ENCODE measurements around the gene CCDC171.

DNA sequence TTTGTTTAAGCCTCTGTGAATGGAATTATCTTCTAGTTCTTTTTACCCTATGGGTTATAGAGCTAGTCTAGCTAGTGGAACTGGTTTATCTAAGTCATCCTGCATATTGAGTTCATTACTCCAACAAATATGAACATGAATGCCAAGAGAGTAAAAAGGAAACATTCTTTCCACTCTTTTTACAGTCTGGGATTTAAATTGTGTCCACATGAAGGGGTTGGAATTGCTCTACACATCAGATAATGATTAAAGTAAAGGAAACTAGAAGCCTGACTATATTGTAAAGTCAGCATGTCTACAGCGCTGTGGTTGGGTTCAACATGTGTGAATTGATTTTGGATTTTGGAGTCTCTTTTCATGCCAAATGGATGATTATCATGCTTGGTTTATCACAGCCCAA lies 173.1 kb downstream of the CCDC171 start:
- TF ChIP-seq, protein P1, sequence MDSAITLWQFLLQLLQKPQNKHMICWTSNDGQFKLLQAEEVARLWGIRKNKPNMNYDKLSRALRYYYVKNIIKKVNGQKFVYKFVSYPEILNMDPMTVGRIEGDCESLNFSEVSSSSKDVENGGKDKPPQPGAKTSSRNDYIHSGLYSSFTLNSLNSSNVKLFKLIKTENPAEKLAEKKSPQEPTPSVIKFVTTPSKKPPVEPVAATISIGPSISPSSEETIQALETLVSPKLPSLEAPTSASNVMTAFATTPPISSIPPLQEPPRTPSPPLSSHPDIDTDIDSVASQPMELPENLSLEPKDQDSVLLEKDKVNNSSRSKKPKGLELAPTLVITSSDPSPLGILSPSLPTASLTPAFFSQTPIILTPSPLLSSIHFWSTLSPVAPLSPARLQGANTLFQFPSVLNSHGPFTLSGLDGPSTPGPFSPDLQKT (IDR thresholded peaks at IDR 0.05; ENCODE audit: borderline replicate concordance, low read depth, low read length) = no peak
- TF ChIP-seq, protein P2, sequence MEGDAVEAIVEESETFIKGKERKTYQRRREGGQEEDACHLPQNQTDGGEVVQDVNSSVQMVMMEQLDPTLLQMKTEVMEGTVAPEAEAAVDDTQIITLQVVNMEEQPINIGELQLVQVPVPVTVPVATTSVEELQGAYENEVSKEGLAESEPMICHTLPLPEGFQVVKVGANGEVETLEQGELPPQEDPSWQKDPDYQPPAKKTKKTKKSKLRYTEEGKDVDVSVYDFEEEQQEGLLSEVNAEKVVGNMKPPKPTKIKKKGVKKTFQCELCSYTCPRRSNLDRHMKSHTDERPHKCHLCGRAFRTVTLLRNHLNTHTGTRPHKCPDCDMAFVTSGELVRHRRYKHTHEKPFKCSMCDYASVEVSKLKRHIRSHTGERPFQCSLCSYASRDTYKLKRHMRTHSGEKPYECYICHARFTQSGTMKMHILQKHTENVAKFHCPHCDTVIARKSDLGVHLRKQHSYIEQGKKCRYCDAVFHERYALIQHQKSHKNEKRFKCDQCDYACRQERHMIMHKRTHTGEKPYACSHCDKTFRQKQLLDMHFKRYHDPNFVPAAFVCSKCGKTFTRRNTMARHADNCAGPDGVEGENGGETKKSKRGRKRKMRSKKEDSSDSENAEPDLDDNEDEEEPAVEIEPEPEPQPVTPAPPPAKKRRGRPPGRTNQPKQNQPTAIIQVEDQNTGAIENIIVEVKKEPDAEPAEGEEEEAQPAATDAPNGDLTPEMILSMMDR (tag by site-specific recombination; IDR thresholded peaks at IDR 0.05) = no peak
- no peak for TF ChIP-seq ZNF629 (tag by site-specific recombination; IDR thresholded peaks at IDR 0.05)
- no peak for TF ChIP-seq ZNF707 (tag by site-specific recombination; IDR thresholded peaks at IDR 0.05)
- TF ChIP-seq, protein P3, sequence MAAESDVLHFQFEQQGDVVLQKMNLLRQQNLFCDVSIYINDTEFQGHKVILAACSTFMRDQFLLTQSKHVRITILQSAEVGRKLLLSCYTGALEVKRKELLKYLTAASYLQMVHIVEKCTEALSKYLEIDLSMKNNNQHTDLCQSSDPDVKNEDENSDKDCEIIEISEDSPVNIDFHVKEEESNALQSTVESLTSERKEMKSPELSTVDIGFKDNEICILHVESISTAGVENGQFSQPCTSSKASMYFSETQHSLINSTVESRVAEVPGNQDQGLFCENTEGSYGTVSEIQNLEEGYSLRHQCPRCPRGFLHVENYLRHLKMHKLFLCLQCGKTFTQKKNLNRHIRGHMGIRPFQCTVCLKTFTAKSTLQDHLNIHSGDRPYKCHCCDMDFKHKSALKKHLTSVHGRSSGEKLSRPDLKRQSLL (tag by site-specific recombination; IDR thresholded peaks at IDR 0.05) = no peak
- TF ChIP-seq, protein P4, sequence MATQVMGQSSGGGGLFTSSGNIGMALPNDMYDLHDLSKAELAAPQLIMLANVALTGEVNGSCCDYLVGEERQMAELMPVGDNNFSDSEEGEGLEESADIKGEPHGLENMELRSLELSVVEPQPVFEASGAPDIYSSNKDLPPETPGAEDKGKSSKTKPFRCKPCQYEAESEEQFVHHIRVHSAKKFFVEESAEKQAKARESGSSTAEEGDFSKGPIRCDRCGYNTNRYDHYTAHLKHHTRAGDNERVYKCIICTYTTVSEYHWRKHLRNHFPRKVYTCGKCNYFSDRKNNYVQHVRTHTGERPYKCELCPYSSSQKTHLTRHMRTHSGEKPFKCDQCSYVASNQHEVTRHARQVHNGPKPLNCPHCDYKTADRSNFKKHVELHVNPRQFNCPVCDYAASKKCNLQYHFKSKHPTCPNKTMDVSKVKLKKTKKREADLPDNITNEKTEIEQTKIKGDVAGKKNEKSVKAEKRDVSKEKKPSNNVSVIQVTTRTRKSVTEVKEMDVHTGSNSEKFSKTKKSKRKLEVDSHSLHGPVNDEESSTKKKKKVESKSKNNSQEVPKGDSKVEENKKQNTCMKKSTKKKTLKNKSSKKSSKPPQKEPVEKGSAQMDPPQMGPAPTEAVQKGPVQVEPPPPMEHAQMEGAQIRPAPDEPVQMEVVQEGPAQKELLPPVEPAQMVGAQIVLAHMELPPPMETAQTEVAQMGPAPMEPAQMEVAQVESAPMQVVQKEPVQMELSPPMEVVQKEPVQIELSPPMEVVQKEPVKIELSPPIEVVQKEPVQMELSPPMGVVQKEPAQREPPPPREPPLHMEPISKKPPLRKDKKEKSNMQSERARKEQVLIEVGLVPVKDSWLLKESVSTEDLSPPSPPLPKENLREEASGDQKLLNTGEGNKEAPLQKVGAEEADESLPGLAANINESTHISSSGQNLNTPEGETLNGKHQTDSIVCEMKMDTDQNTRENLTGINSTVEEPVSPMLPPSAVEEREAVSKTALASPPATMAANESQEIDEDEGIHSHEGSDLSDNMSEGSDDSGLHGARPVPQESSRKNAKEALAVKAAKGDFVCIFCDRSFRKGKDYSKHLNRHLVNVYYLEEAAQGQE (tag by site-specific recombination; IDR thresholded peaks at IDR 0.05) = no peak
- no peak for TF ChIP-seq ZNF114 (tag by site-specific recombination; IDR thresholded peaks at IDR 0.05)
- no peak for TF ChIP-seq OSR2 (tag by site-specific recombination; IDR thresholded peaks at IDR 0.05)
- TF ChIP-seq ZBTB20 (tag by site-specific recombination; IDR thresholded peaks at IDR 0.05) = no peak
- no peak for TF ChIP-seq ZFP3 (tag by site-specific recombination; IDR thresholded peaks at IDR 0.05; ENCODE audit: low read depth)
- no peak for TF ChIP-seq ZNF830 (tag by site-specific recombination; IDR thresholded peaks at IDR 0.05; ENCODE audit: low read depth)

Measured in HEK293 (cell line).